ENCODE data around the gene UBE2V1.

UBE2V1 gene

GRCh38 chr20:50110141-50111047 lies 2.6 kb downstream of the UBE2V1 start:
- Histone ChIP-seq H3K18ac (ENCODE audit: low read length) (no peak overlapping the region), H2BK15ac (ENCODE audit: low read length) (no peak overlapping the region), H2BK5ac (ENCODE audit: low read length) (no peak overlapping the region), H4K91ac (ENCODE audit: low read depth, low read length, poor library complexity) (no peak overlapping the region), H3K4me3 (ENCODE audit: low read length in 2 of 2) (no peak overlapping the region), H3K79me1 (ENCODE audit: low read depth, low read length) (peaks cover 4% of the 10 kb centered on the region), H2AK5ac (ENCODE audit: low read depth, low read length) (no peak overlapping the region), H2AFZ (ENCODE audit: low read length) (no peak overlapping the region), H3K27me3 (ENCODE audit: control insufficient read depth in 3 of 3, insufficient read depth in 3 of 3, low read depth in 1 of 3, low read length in 3 of 3) (no peaks in the 10 kb centered on the region), H3K14ac (ENCODE audit: low read length) (no peak overlapping the region), H3K27ac (replicated peaks; ENCODE audit: low read length) (no peak overlapping the region), H3K4ac (ENCODE audit: low read length) (no peak overlapping the region), H3K4me1 (ENCODE audit: control insufficient read depth in 2 of 2, insufficient read depth in 1 of 2, low read depth in 1 of 2, low read length in 2 of 2) (peaks cover 9 to 26% of the 10 kb centered on the region in 2 donors), H2BK12ac (ENCODE audit: low read length) (no peak overlapping the region), H3K4me2 (ENCODE audit: insufficient read depth, low read length, poor library complexity, severe bottlenecking) (no peak overlapping the region), H3K9me3 (replicated peaks in 1 of 2; ENCODE audit: control insufficient read depth in 2 of 2, insufficient read depth in 1 of 2, low read depth in 1 of 2, low read length in 2 of 2) (no peaks in the 10 kb centered on the region), H3K36me3 (replicated peaks in 1 of 2; ENCODE audit: control insufficient read depth in 2 of 2, insufficient read depth in 2 of 2, low read length in 2 of 2) (peaks cover 0 to 38% of the 10 kb centered on the region in 2 donors), H3K9ac (ENCODE audit: low read depth, low read length, poor library complexity) (no peak overlapping the region), H4K8ac (ENCODE audit: low read depth, low read length) (no peak overlapping the region), H3K23ac (ENCODE audit: low read depth, low read length, poor library complexity) (no peak overlapping the region), H2BK120ac (ENCODE audit: low read depth, low read length) (no peak overlapping the region)
- DNase-seq (ENCODE audit: low spot score) = no peak
- WGBS, 2 donors (ENCODE audit: extremely low coverage in 2 of 2, insufficient read length in 2 of 2, insufficient replicate concordance in 1 of 2) = no CpG with 5 or more reads among the region's 4 CpGs

- no peak overlapping the region for H2AK5ac ChIP-seq (ENCODE audit: low read depth, low read length)
- H2BK5ac ChIP-seq (ENCODE audit: low read length) = no peak overlapping the region
- H2BK12ac ChIP-seq (ENCODE audit: low read length) = no peak overlapping the region
- H3K4me2 ChIP-seq (ENCODE audit: insufficient read depth, low read length, poor library complexity, severe bottlenecking) = no peak overlapping the region
- WGBS, 2 donors (ENCODE audit: extremely low coverage in 2 of 2, insufficient read length in 2 of 2, insufficient replicate concordance in 1 of 2) = no CpG with 5 or more reads among the region's 4 CpGs
- H3K27ac ChIP-seq (replicated peaks; ENCODE audit: low read length) = no peak overlapping the region
- H2BK15ac ChIP-seq (ENCODE audit: low read length) = no peak overlapping the region
- DNase-seq (ENCODE audit: low spot score) = no peak
- peaks cover 4% of the 10 kb centered on the region for H3K79me1 ChIP-seq (ENCODE audit: low read depth, low read length)
- no peak overlapping the region for H4K91ac ChIP-seq (ENCODE audit: low read depth, low read length, poor library complexity)
- H3K18ac ChIP-seq (ENCODE audit: low read length) = no peak overlapping the region
- no peak overlapping the region for H3K23ac ChIP-seq (ENCODE audit: low read depth, low read length, poor library complexity)
- no peak overlapping the region for H3K14ac ChIP-seq (ENCODE audit: low read length)
- H4K8ac ChIP-seq (ENCODE audit: low read depth, low read length) = no peak overlapping the region
- H2AFZ ChIP-seq (ENCODE audit: low read length) = no peak overlapping the region
- no peak overlapping the region for H3K4me3 ChIP-seq (ENCODE audit: low read length in 2 of 2)
- H3K9me3 ChIP-seq (replicated peaks in 1 of 2; ENCODE audit: control insufficient read depth in 2 of 2, insufficient read depth in 1 of 2, low read depth in 1 of 2, low read length in 2 of 2) = no peaks in the 10 kb centered on the region
- H3K9ac ChIP-seq (ENCODE audit: low read depth, low read length, poor library complexity) = no peak overlapping the region
- H3K36me3 ChIP-seq (replicated peaks in 1 of 2; ENCODE audit: control insufficient read depth in 2 of 2, insufficient read depth in 2 of 2, low read length in 2 of 2) = peaks cover 0 to 42% of the 10 kb centered on the region in 2 donors
- H2BK120ac ChIP-seq (ENCODE audit: low read depth, low read length) = no peak overlapping the region
- H3K4ac ChIP-seq (ENCODE audit: low read length) = no peak overlapping the region
- no peaks in the 10 kb centered on the region for H3K27me3 ChIP-seq (ENCODE audit: control insufficient read depth in 3 of 3, insufficient read depth in 3 of 3, low read depth in 1 of 3, low read length in 3 of 3)
- peaks cover 5 to 26% of the 10 kb centered on the region in 2 donors for H3K4me1 ChIP-seq (ENCODE audit: control insufficient read depth in 2 of 2, insufficient read depth in 1 of 2, low read depth in 1 of 2, low read length in 2 of 2)
These were observed 4.3 kb downstream of the UBE2V1 start for GRCh38 chr20:50108556-50109235.

- H2BK12ac ChIP-seq (ENCODE audit: low read length) = no peak overlapping the region
- no peak overlapping the region for H3K4ac ChIP-seq (ENCODE audit: low read length)
- no peak overlapping the region for H2BK5ac ChIP-seq (ENCODE audit: low read length)
- no peak overlapping the region for H2AFZ ChIP-seq (ENCODE audit: low read length)
- H3K36me3 ChIP-seq (replicated peaks in 1 of 2; ENCODE audit: control insufficient read depth in 2 of 2, insufficient read depth in 2 of 2, low read length in 2 of 2) = peaks cover 0 to 45% of the 10 kb centered on the region in 2 donors
- DNase-seq (ENCODE audit: low spot score) = no peak
- no peak overlapping the region for H3K4me2 ChIP-seq (ENCODE audit: insufficient read depth, low read length, poor library complexity, severe bottlenecking)
- H3K9me3 ChIP-seq (replicated peaks in 1 of 2; ENCODE audit: control insufficient read depth in 2 of 2, insufficient read depth in 1 of 2, low read depth in 1 of 2, low read length in 2 of 2) = no peaks in the 10 kb centered on the region
- no peak overlapping the region for H4K8ac ChIP-seq (ENCODE audit: low read depth, low read length)
- H3K4me1 ChIP-seq (ENCODE audit: control insufficient read depth in 2 of 2, insufficient read depth in 1 of 2, low read depth in 1 of 2, low read length in 2 of 2) = peaks cover 5 to 24% of the 10 kb centered on the region in 2 donors
- H3K23ac ChIP-seq (ENCODE audit: low read depth, low read length, poor library complexity) = no peak overlapping the region
- H3K9ac ChIP-seq (ENCODE audit: low read depth, low read length, poor library complexity) = no peak overlapping the region
- no peak overlapping the region for H2BK15ac ChIP-seq (ENCODE audit: low read length)
- no peak overlapping the region for H3K4me3 ChIP-seq (ENCODE audit: low read length in 2 of 2)
- no peak overlapping the region for H2AK5ac ChIP-seq (ENCODE audit: low read depth, low read length)
- H3K79me1 ChIP-seq (ENCODE audit: low read depth, low read length) = peaks cover 4% of the 10 kb centered on the region
- H3K27me3 ChIP-seq (ENCODE audit: control insufficient read depth in 3 of 3, insufficient read depth in 3 of 3, low read depth in 1 of 3, low read length in 3 of 3) = no peaks in the 10 kb centered on the region
- no peak overlapping the region for H2BK120ac ChIP-seq (ENCODE audit: low read depth, low read length)
- no peak overlapping the region for H3K18ac ChIP-seq (ENCODE audit: low read length)
- H4K91ac ChIP-seq (ENCODE audit: low read depth, low read length, poor library complexity) = no peak overlapping the region
- H3K27ac ChIP-seq (replicated peaks; ENCODE audit: low read length) = no peak overlapping the region
- no peak overlapping the region for H3K14ac ChIP-seq (ENCODE audit: low read length)
- no CpG with 5 or more reads among the region's 6 CpGs for WGBS, 2 donors (ENCODE audit: extremely low coverage in 2 of 2, insufficient read length in 2 of 2, insufficient replicate concordance in 1 of 2)
These were observed 5.1 kb downstream of the UBE2V1 start for GRCh38 chr20:50107796-50108331.

Measured in neuronal stem cell (in vitro differentiated cells).